Adipocyte (in vitro differentiated cells): ENCODE results near the gene RNF213.

ENCODE experiments used
- DNase-seq: peaks from one replicate; pipeline ENCODE4 v3.0.0-alpha.2; 2015; ENCODE audit warnings: low read depth
- H3K27me3 ChIP-seq: replicated peaks from 2 replicates; pipeline ENCODE4 v1.7.0; 2013; ENCODE audit warnings: mild to moderate bottlenecking, low read length, moderate library complexity; ENCODE audit not compliant: control insufficient read depth, insufficient read depth
- H3K36me3 ChIP-seq: 2 replicates; pipeline ENCODE4 v1.7.0; 2013; ENCODE audit warnings: low read length, mild to moderate bottlenecking, moderate library complexity; ENCODE audit not compliant: control insufficient read depth, insufficient read depth, severe bottlenecking
- H3K4me1 ChIP-seq: 2 replicates; pipeline ENCODE4 v1.7.0; 2013; ENCODE audit warnings: mild to moderate bottlenecking, low read length, moderate library complexity; ENCODE audit not compliant: control insufficient read depth, insufficient read depth
- H3K4me3 ChIP-seq: 2 replicates; pipeline ENCODE4 v1.7.0; 2013; ENCODE audit warnings: mild to moderate bottlenecking, low read length, moderate library complexity
- H3K9ac ChIP-seq: 2 replicates; pipeline ENCODE4 v1.7.0; 2013; ENCODE audit warnings: mild to moderate bottlenecking, low read length, moderate library complexity
- H3K9me3 ChIP-seq: 2 replicates; pipeline ENCODE4 v1.7.0; 2013; ENCODE audit warnings: mild to moderate bottlenecking, low read length, moderate library complexity; ENCODE audit not compliant: control insufficient read depth

RNF213 gene

GRCh38 chr17:80425835-80426426 is 165.3 kb downstream of the RNF213 start:
- DNase-seq = no peak
- no peak overlapping the region for H3K4me3 ChIP-seq
- peaks cover 10% of the 10 kb centered on the region for H3K36me3 ChIP-seq

GRCh38 chr17:80426671-80427326 is 166.1 kb downstream of the RNF213 start:
- no peaks in the 10 kb centered on the region for H3K9me3 ChIP-seq
- DNase-seq = peak; percentile 83

More at GRCh38 chr17:80425835-80426426, 165.3 kb downstream of the RNF213 start:
- H3K4me1 ChIP-seq = no peaks in the 10 kb centered on the region
- H3K27me3 ChIP-seq = no peaks in the 10 kb centered on the region
- no peaks in the 10 kb centered on the region for H3K9me3 ChIP-seq
- no peak overlapping the region for H3K9ac ChIP-seq

GRCh38 chr17:80427366-80428282 is 167.0 kb downstream of the RNF213 start:
- H3K9ac ChIP-seq = no peak overlapping the region
- H3K27me3 ChIP-seq = no peaks in the 10 kb centered on the region
- no peaks in the 10 kb centered on the region for H3K9me3 ChIP-seq
- no peak overlapping the region for H3K4me3 ChIP-seq
- DNase-seq = no peak
- no peaks in the 10 kb centered on the region for H3K4me1 ChIP-seq
- H3K36me3 ChIP-seq = peaks cover 10% of the 10 kb centered on the region

More at GRCh38 chr17:80426671-80427326, 166.1 kb downstream of the RNF213 start:
- no peaks in the 10 kb centered on the region for H3K27me3 ChIP-seq
- no peaks in the 10 kb centered on the region for H3K4me1 ChIP-seq
- H3K9ac ChIP-seq = no peak overlapping the region
- peaks cover 10% of the 10 kb centered on the region for H3K36me3 ChIP-seq
- no peak overlapping the region for H3K4me3 ChIP-seq

GRCh38 chr17:80428363-80428762 is 167.7 kb downstream of the RNF213 start:
- Histone ChIP-seq H3K36me3 (peaks cover 10% of the 10 kb centered on the region), H3K27me3 (no peaks in the 10 kb centered on the region), H3K9me3 (no peaks in the 10 kb centered on the region), H3K9ac (no peak overlapping the region), H3K4me1 (no peaks in the 10 kb centered on the region), H3K4me3 (no peak overlapping the region)
- no peak for DNase-seq

GRCh38 chr17:80428796-80429195 is 168.1 kb downstream of the RNF213 start:
- Histone ChIP-seq H3K36me3 (peaks cover 10% of the 10 kb centered on the region), H3K9me3 (no peaks in the 10 kb centered on the region), H3K4me3 (no peak overlapping the region), H3K27me3 (no peaks in the 10 kb centered on the region), H3K4me1 (no peaks in the 10 kb centered on the region), H3K9ac (no peak overlapping the region)
- DNase-seq = no peak

- Histone ChIP-seq H3K9ac (no peak overlapping the region), H3K36me3 (peaks cover 10% of the 10 kb centered on the region), H3K27me3 (no peaks in the 10 kb centered on the region), H3K4me3 (no peak overlapping the region), H3K4me1 (no peaks in the 10 kb centered on the region), H3K9me3 (no peaks in the 10 kb centered on the region)
- DNase-seq = no peak
Measured at GRCh38 chr17:80429356-80430275, 169.0 kb downstream of the RNF213 start.

GRCh38 chr17:80430446-80431245 is 170.0 kb downstream of the RNF213 start:
- H3K4me3 ChIP-seq = no peak overlapping the region
- no peaks in the 10 kb centered on the region for H3K27me3 ChIP-seq

GRCh38 chr17:80431246-80432195 is 170.9 kb downstream of the RNF213 start:
- peaks cover 10% of the 10 kb centered on the region for H3K36me3 ChIP-seq
- H3K4me3 ChIP-seq = no peak overlapping the region
- DNase-seq = no peak
- H3K9me3 ChIP-seq = no peaks in the 10 kb centered on the region
- no peak overlapping the region for H3K9ac ChIP-seq
- H3K27me3 ChIP-seq = no peaks in the 10 kb centered on the region
- H3K4me1 ChIP-seq = no peaks in the 10 kb centered on the region

More at GRCh38 chr17:80430446-80431245, 170.0 kb downstream of the RNF213 start:
- Histone ChIP-seq H3K9me3 (no peaks in the 10 kb centered on the region), H3K9ac (no peak overlapping the region), H3K4me1 (no peaks in the 10 kb centered on the region), H3K36me3 (peaks cover 10% of the 10 kb centered on the region)
- DNase-seq = no peak

- Histone ChIP-seq H3K4me3 (no peak overlapping the region), H3K36me3 (peaks cover 10% of the 10 kb centered on the region), H3K27me3 (no peaks in the 10 kb centered on the region), H3K9ac (no peak overlapping the region), H3K4me1 (no peaks in the 10 kb centered on the region), H3K9me3 (no peaks in the 10 kb centered on the region)
- no peak for DNase-seq
Measured at GRCh38 chr17:80432350-80432955, 171.8 kb downstream of the RNF213 start.
